ENCODE results near the gene CRTC1. TPM values are rescaled to one million over a fixed set of nuclear protein-coding genes. Genes with fewer than 3 reads are reported as not detected.

CRTC1 gene
- total RNA-seq, 1 donor = 4.3 TPM

DNA sequence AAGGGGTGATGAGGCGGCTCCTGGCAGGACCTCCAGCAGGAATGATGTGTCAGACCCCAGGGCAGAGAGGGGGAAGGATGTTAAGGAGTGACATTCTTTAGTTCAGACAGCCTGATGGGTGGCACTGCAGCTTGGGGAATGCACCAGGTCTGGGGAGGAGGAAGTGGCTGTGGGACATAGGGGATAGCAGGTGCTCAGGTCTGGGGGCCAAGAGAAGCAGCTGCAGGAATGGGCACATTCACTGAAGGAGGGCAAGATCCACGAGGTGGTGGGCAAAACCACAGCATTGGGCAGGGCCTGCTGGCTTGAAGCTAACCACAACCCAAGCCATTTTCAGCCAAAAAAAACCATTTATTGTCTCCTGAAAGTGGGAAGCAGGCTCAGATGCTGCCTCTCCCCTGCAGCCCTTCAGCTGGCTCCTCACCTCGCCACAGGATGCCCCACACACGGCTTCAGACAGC lies 81.1 kb downstream of the CRTC1 start:
- no peaks in the 10 kb centered on the region for H3K27me3 ChIP-seq (ENCODE audit: insufficient read depth, low read length)

GRCh38 chr19:18765224-18765623 lies 81.7 kb downstream of the CRTC1 start:
- H3K4me1 ChIP-seq (ENCODE audit: insufficient read depth, low read length) = no peaks in the 10 kb centered on the region
- no peak overlapping the region for H3K4me3 ChIP-seq (ENCODE audit: low read length)
- H3K9me3 ChIP-seq (ENCODE audit: low read depth, low read length) = no peaks in the 10 kb centered on the region
- H3K27me3 ChIP-seq (ENCODE audit: insufficient read depth, low read length) = no peaks in the 10 kb centered on the region

More for the DNA sequence above, 81.1 kb downstream of the CRTC1 start:
- Histone ChIP-seq H3K4me1 (ENCODE audit: insufficient read depth, low read length) (no peaks in the 10 kb centered on the region), H3K9me3 (ENCODE audit: low read depth, low read length) (no peaks in the 10 kb centered on the region), H3K4me3 (ENCODE audit: low read length) (no peak overlapping the region)

DNA sequence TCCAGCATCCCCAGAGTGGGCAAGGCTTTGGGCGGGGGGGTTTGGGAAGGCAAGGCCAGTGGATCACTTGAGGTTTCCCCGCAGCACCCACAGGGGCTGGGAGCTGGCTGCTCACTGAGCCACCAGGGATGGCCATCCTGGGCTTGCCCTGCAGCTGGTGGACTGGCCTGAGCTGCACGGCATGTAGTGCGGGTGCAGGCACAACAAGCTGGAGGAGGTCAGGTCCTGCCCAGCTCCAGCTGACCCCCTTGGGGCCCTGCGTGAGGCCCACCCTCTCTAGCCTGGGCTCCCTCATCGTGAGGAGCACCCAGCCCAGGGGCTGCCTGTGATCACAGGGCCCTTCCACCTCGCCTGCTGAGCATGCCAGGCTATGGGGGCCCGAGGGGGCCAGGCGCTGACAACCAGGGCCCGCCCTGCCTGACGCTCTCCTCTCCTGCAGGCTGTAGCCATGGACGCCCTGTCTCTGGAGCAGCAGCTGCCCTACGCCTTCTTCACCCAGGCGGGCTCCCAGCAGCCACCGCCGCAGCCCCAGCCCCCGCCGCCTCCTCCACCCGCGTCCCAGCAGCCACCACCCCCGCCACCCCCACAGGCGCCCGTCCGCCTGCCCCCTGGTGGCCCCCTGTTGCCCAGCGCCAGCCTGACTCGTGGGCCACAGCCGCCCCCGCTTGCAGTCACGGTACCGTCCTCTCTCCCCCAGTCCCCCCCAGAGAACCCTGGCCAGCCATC lies 84.7 kb downstream of the CRTC1 start:
- Histone ChIP-seq H3K4me1 (ENCODE audit: insufficient read depth, low read length) (no peaks in the 10 kb centered on the region), H3K4me3 (ENCODE audit: low read length) (no peak overlapping the region), H3K27me3 (ENCODE audit: insufficient read depth, low read length) (no peaks in the 10 kb centered on the region), H3K9me3 (ENCODE audit: low read depth, low read length) (no peaks in the 10 kb centered on the region)

DNA sequence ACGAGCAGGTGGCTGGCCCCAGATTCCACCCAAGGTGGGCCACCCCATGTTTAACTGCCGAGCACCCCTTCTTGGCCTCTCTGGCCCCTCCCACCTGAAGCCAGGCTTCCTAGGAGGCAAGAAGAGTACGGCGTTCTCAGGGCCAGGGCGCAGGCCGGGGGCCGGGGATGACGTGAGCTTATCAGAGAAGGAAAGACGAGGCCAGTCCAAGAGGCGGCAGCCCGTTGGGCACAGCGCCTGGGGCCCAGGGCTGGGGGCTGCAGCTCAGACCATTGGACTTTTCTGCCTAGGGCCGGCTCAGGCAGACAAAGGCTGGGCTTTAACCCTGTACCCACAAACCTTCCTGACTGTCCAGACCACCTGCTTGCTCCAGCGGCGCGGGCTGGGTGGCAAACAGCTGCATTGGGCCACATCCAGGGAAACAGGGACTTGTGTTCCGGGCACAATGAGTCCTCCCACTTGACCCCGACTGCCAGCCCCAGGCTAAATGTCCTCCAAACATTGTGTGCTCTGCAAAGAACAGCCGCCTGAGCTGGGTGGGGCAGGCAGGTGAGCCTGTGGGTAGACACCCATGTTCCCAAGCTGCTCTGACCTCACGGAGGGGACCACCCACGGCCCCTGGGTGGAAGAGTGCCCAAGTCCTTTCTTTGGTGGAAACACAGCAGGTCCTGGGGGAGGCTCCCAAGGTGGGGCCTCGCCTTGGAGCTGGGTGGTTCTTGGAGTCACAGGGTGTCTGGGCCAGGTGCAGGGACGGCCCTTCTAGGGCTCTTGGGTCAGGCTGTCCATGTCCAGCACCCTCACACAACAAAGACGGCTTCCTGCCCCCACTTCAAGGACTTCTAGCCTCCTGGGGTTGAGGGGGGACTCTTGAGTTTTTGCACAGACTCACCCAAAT lies 85.8 kb downstream of the CRTC1 start:
- no peaks in the 10 kb centered on the region for H3K27me3 ChIP-seq (ENCODE audit: insufficient read depth, low read length)
- H3K4me3 ChIP-seq (ENCODE audit: low read length) = no peak overlapping the region
- no peaks in the 10 kb centered on the region for H3K4me1 ChIP-seq (ENCODE audit: insufficient read depth, low read length)
- no peaks in the 10 kb centered on the region for H3K9me3 ChIP-seq (ENCODE audit: low read depth, low read length)

- H3K4me1 ChIP-seq (ENCODE audit: insufficient read depth, low read length) = no peaks in the 10 kb centered on the region
- no peak overlapping the region for H3K4me3 ChIP-seq (ENCODE audit: low read length)
- H3K9me3 ChIP-seq (ENCODE audit: low read depth, low read length) = no peaks in the 10 kb centered on the region
- H3K27me3 ChIP-seq (ENCODE audit: insufficient read depth, low read length) = no peaks in the 10 kb centered on the region
Observed at GRCh38 chr19:18769989-18770528, 86.6 kb downstream of the CRTC1 start.

DNA sequence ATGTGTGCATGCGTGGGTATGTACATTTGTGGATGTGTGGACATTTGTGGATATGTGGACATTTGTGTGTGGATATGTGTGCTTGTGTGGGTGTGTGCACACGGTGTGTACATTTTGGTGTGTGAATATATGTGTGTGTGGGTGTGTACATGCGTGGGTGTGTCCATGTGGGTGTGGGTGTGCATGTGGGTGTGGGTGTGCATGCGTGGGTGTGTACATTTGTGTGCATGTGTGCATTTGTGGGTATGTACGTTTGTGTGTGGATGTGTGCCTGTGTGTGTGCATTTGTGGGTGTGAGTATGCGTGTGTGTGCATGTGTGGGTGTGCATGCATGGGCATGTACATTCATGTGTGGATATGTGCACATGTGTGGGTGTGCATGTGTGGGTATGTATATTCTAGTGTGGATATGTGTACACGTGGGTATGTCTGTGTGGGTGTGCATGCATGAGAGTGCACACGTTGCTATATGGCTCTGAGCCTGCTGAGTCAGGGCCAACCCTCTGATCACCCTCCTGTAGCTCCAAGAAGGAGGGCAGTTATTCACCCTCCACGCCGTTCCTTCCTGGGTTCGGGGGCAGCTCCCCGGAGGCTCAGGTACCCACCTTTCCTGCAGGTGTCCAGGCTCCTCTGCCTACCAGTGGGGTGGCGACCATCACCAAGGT lies 87.3 kb downstream of the CRTC1 start:
- no peaks in the 10 kb centered on the region for H3K9me3 ChIP-seq (ENCODE audit: low read depth, low read length)
- H3K27me3 ChIP-seq (ENCODE audit: insufficient read depth, low read length) = no peaks in the 10 kb centered on the region
- H3K4me1 ChIP-seq (ENCODE audit: insufficient read depth, low read length) = no peaks in the 10 kb centered on the region
- no peak overlapping the region for H3K4me3 ChIP-seq (ENCODE audit: low read length)

GRCh38 chr19:18771328-18772242 lies 88.1 kb downstream of the CRTC1 start:
- Histone ChIP-seq H3K9me3 (ENCODE audit: low read depth, low read length) (no peaks in the 10 kb centered on the region), H3K4me1 (ENCODE audit: insufficient read depth, low read length) (no peaks in the 10 kb centered on the region), H3K27me3 (ENCODE audit: insufficient read depth, low read length) (no peaks in the 10 kb centered on the region), H3K4me3 (ENCODE audit: low read length) (no peak overlapping the region)

GRCh38 chr19:18772620-18773587 lies 89.4 kb downstream of the CRTC1 start:
- no peaks in the 10 kb centered on the region for H3K9me3 ChIP-seq (ENCODE audit: low read depth, low read length)
- no peaks in the 10 kb centered on the region for H3K4me1 ChIP-seq (ENCODE audit: insufficient read depth, low read length)
- no peaks in the 10 kb centered on the region for H3K27me3 ChIP-seq (ENCODE audit: insufficient read depth, low read length)
- H3K4me3 ChIP-seq (ENCODE audit: low read length) = no peak overlapping the region

GRCh38 chr19:18773682-18774081 lies 90.2 kb downstream of the CRTC1 start:
- Histone ChIP-seq H3K9me3 (ENCODE audit: low read depth, low read length) (no peaks in the 10 kb centered on the region), H3K27me3 (ENCODE audit: insufficient read depth, low read length) (no peaks in the 10 kb centered on the region), H3K4me1 (ENCODE audit: insufficient read depth, low read length) (no peaks in the 10 kb centered on the region), H3K4me3 (ENCODE audit: low read length) (no peak overlapping the region)

GRCh38 chr19:18774107-18774506 lies 90.6 kb downstream of the CRTC1 start:
- H3K27me3 ChIP-seq (ENCODE audit: insufficient read depth, low read length) = no peaks in the 10 kb centered on the region
- no peak overlapping the region for H3K4me3 ChIP-seq (ENCODE audit: low read length)
- no peaks in the 10 kb centered on the region for H3K9me3 ChIP-seq (ENCODE audit: low read depth, low read length)
- no peaks in the 10 kb centered on the region for H3K4me1 ChIP-seq (ENCODE audit: insufficient read depth, low read length)

DNA sequence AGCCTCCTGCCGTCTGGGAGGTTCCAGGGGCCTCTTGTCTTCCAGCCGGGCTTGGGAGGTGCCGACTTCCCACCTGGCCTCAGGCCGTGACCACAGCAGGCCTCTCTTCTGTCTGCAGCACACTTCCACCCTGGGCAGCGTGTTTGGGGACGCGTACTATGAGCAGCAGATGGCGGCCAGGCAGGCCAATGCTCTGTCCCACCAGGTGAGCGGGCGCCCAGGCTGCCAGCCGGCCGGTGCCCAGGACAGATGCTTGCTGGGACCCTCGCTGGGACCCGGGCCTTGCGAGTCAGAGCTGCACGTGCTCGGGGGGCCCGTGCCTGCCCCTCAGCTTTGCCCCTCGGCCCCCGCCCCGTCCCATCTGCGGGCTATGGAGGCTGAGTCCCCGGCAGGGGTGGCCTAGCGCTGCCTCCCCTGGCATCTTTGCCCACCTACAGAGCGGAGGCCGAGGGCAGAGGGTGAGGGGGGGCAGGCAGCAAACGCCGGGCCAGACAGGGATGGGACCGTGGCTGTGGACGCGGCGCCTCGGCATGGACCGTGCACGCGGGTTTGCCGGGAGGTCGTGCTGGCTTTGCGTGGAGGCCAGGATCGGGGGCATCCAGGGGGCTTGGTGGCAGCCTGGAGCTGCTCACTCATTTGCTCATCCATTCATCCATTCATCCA lies 91.4 kb downstream of the CRTC1 start:
- Histone ChIP-seq H3K27me3 (ENCODE audit: insufficient read depth, low read length) (no peaks in the 10 kb centered on the region), H3K4me1 (ENCODE audit: insufficient read depth, low read length) (no peaks in the 10 kb centered on the region), H3K4me3 (ENCODE audit: low read length) (no peak overlapping the region), H3K9me3 (ENCODE audit: low read depth, low read length) (no peaks in the 10 kb centered on the region)

GRCh38 chr19:18775586-18776287 lies 92.3 kb downstream of the CRTC1 start:
- H3K4me1 ChIP-seq (ENCODE audit: insufficient read depth, low read length) = no peaks in the 10 kb centered on the region
- no peaks in the 10 kb centered on the region for H3K27me3 ChIP-seq (ENCODE audit: insufficient read depth, low read length)
- H3K9me3 ChIP-seq (ENCODE audit: low read depth, low read length) = no peaks in the 10 kb centered on the region
- H3K4me3 ChIP-seq (ENCODE audit: low read length) = no peak overlapping the region
